ENCODE data around the gene DAGLB.
"Not testable (repeated sequence)": the region's sequence is repeated elsewhere in the genome, so short reads cannot be mapped to it uniquely, and the experiment has no call there.

Gene DAGLB

GRCh38 chr7:6395898-6396595 is 51.7 kb downstream of the DAGLB start:
- DNase-seq = peak; percentile 46

GRCh38 chr7:6394114-6394513 is 53.6 kb downstream of the DAGLB start:
- no peak for DNase-seq

GRCh38 chr7:6393667-6394056 is 54.1 kb downstream of the DAGLB start:
- DNase-seq = peak; percentile 82

GRCh38 chr7:6392712-6393666 is 54.8 kb downstream of the DAGLB start:
- DNase-seq = peak; percentile 99

GRCh38 chr7:6389728-6390127 is 58.0 kb downstream of the DAGLB start:
- no peak for DNase-seq

GRCh38 chr7:6387734-6388294 is 59.9 kb downstream of the DAGLB start:
- DNase-seq = no peak

- no peak for DNase-seq
Observed at GRCh38 chr7:6386779-6387178, 61.0 kb downstream of the DAGLB start.

GRCh38 chr7:6385909-6386560 is 61.7 kb downstream of the DAGLB start:
- DNase-seq = no peak

GRCh38 chr7:6385110-6385781 is 62.5 kb downstream of the DAGLB start:
- DNase-seq = no peak

GRCh38 chr7:6384327-6384726 is 63.4 kb downstream of the DAGLB start:
- no peak for DNase-seq

- DNase-seq = no peak
Observed at GRCh38 chr7:6382817-6383216, 64.9 kb downstream of the DAGLB start.

GRCh38 chr7:6381846-6382245 is 65.9 kb downstream of the DAGLB start:
- DNase-seq = not testable (repeated sequence)

GRCh38 chr7:6380310-6381095 is 67.3 kb downstream of the DAGLB start:
- no peak for DNase-seq

- no peak for DNase-seq
Observed at GRCh38 chr7:6379886-6380285, 67.9 kb downstream of the DAGLB start.

- not testable (repeated sequence) for DNase-seq
Observed at GRCh38 chr7:6378556-6378955, 69.2 kb downstream of the DAGLB start.

- DNase-seq = no peak
Observed at GRCh38 chr7:6376820-6377219, 70.9 kb downstream of the DAGLB start.

- DNase-seq = peak; percentile 55
Observed at GRCh38 chr7:6375348-6376101, 72.2 kb downstream of the DAGLB start.

GRCh38 chr7:6367701-6368211 is 80.0 kb downstream of the DAGLB start:
- DNase-seq = no peak

GRCh38 chr7:6365451-6365850 is 82.3 kb downstream of the DAGLB start:
- DNase-seq = no peak

GRCh38 chr7:6360841-6361240 is 86.9 kb downstream of the DAGLB start:
- peak; percentile 60 for DNase-seq

GRCh38 chr7:6359734-6360133 is 88.0 kb downstream of the DAGLB start:
- DNase-seq = no peak

Measured in hematopoietic multipotent progenitor cell treated with erythropoietin and hydrocortisone succinate and interleukin-3 and kit ligand, for 6 days (in vitro differentiated cells).